Vagina (tissue), 2 donors: ENCODE measurements around the gene SPATA24. TPM values are rescaled to one million over a fixed set of nuclear protein-coding genes. Genes with fewer than 3 reads are reported as not detected.

Source experiments
- DNase-seq, 2 donors: peaks; one replicate each; pipeline ENCODE4 v3.0.0-alpha.2; 2017; ENCODE audit errors: extremely low spot score in 2 of 2
- H3K27ac ChIP-seq: fragments of 200-600 bp; sonication (generic); one replicate; pipeline ENCODE4 v1.5.1; 2019
- H3K27me3 ChIP-seq: fragments of 200-600 bp; sonication (generic); one replicate; pipeline ENCODE4 v1.5.1; 2019
- H3K36me3 ChIP-seq, 2 donors: fragments of 200-600 bp; sonication (generic); one replicate each; pipeline ENCODE4 v1.5.1; 2017 to 2019
- H3K4me1 ChIP-seq: fragments of 200-600 bp; sonication (generic); one replicate; pipeline ENCODE4 v1.5.1; 2019
- H3K4me3 ChIP-seq, 2 donors: fragments of 200-600 bp; sonication (generic); 1 replicate in 1 of 2; 2 replicates in 1 of 2; pipeline ENCODE4 v1.5.1; 2016 to 2019
- H3K9me3 ChIP-seq: fragments of 200-600 bp; sonication (generic); one replicate; pipeline ENCODE4 v1.5.1; 2019
- CTCF ChIP-seq, 3 experiments: fragments of 450-650 bp in 2 of 3; fragments of 200-600 bp in 1 of 3; sonication (generic) in 1 of 3; IDR thresholded peaks; one replicate each; pipeline ENCODE4 v1.5.1; 2017 to 2019; ENCODE audit warnings: antibody characterized with exemption in 3 of 3, mild to moderate bottlenecking in 2 of 3, moderate library complexity in 2 of 3
- POLR2A ChIP-seq, 2 donors: fragments of 450-650 bp; IDR thresholded peaks; one replicate each; pipeline ENCODE4 v1.6.1; 2017; ENCODE audit warnings: antibody characterized with exemption in 2 of 2, mild to moderate bottlenecking in 2 of 2, moderate library complexity in 2 of 2
- POLR2AphosphoS5 ChIP-seq, 2 donors: sonication (generic); formaldehyde crosslinking; IDR thresholded peaks; one replicate each; pipeline ENCODE4 v1.9.0; 2017; ENCODE audit warnings: antibody characterized with exemption in 2 of 2, mild to moderate bottlenecking in 2 of 2, low read depth in 1 of 2; ENCODE audit not compliant: insufficient read depth in 1 of 2
- intact Hi-C: fragments of 100-400 bp; cut with DNase I; formaldehyde crosslinking; loops from one replicate; pipeline ENCODE4 v1.15.1; 2023
- total RNA-seq: library from RNA; depleted of rRNA; stranded (reverse); fragments of >200 nt; gene quantifications from one replicate; pipeline ENCODE4 v1.2.3, GENCODE V29; 2016

The SPATA24 gene
- total RNA-seq, 1 donor from 2014 or later = 12.3 TPM

DNA sequence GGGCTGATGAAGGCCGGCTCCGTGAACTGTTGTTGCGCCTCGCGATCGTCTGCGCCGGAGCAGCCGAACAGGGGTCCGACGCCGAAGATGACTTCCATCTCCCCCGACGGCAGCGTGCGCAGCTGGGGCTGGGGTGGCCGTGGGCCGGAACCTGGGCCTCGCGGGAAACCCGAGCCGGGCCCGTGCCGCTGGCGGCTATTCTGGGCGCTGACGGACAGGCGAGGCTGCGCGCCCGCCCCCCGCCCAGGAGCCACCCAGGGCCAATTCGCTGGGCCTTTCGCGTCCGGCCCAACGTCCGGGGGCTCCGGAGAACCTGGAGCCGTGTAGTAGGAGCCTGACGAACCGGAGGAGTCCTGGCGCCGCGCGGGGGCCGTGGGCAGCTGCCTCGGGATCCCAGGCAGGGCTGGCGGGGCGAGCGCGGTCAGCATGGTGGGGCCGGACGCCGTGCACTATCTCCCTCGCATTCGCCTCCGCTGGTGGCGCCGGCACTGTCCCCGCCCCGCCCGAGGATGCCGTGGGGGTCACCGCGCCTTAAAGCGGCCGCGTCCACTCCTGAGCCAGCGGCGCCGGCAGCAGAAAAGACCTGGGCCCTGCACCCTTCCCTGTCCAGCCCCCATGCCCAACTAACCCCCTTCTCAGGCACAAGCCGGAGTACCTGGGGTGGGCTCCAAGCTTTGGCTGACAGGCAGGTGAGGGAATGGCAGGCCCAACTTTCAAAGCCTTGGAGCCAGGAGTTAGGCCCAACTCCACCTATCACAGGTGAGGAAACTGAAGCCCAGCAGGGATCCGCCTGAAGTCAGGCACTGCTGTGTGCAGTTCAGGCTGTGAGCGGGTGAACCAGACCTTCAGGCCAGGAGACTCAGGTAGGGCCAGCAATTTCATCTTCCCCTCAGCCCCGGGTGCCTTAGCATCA lies 9.0 kb downstream of the SPATA24 start, which contains the start of gene PROB1:
Gene PROB1, minus strand, starts transcription at position 451 of the 913 bp plus-strand sequence. Its CDS starts 23 bp downstream, at position 428.
- Histone ChIP-seq H3K36me3 (no peaks in the 10 kb centered on the region), H3K9me3 (no peaks in the 10 kb centered on the region), H3K4me3 (peak within 1 kb of the TSS; percentile 47 to 58), H3K27ac (peak within 1 kb of the TSS; percentile 43), H3K27me3 (peaks cover 5% of the 10 kb centered on the region), H3K4me1 (peaks cover 36% of the 10 kb centered on the region)
- intact Hi-C loops = no loop called here
- peak in 1 of 2 donors; percentile 91 for DNase-seq
- TF ChIP-seq CTCF (IDR thresholded peaks at IDR 0.05) = no peak
- TF ChIP-seq POLR2AphosphoS5 (IDR thresholded peaks at IDR 0.05; ENCODE audit: insufficient read depth in 1 of 2, low read depth in 1 of 2) = peak in 1 of 2 donors; percentile 44

DNA sequence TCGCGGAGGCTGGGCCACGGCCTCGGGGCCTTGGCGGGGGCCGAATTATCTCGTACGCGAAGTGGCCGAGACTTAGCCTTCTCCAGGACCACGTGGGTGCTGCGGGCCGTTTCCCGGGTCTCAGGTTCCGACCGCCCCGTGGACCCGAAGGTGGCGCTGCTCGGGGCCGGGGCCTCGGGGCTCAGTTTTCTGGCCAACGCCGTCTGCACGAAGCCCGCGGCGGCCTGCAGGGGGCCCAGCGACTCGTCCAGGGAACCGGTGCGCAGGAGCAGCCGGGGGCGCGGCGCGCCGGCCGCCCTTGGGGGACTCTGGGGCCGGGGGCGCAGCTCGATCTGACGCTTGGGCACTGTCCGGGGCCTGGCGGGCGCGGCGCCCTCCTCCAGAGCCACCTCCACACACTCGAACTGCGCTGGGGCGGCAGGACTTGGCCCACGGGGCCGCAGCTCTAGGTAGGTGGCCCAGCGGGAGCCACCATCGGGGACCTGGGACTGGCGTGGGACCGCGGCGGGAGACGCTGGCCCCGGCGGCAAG lies 9.7 kb downstream of the SPATA24 start:
- intact Hi-C loops = no loop called here
- no peak for DNase-seq
- Histone ChIP-seq H3K4me1 (peaks cover 36% of the 10 kb centered on the region), H3K27me3 (peaks cover 5% of the 10 kb centered on the region), H3K27ac (peak overlapping the region; percentile 43), H3K9me3 (no peaks in the 10 kb centered on the region), H3K4me3 (peak overlapping the region; percentile 47 to 58), H3K36me3 (no peaks in the 10 kb centered on the region)
- peak in 1 of 3 experiments; percentile 29 for TF ChIP-seq CTCF (IDR thresholded peaks at IDR 0.05)
- TF ChIP-seq POLR2AphosphoS5 (IDR thresholded peaks at IDR 0.05; ENCODE audit: insufficient read depth in 1 of 2, low read depth in 1 of 2) = no peak
- TF ChIP-seq POLR2A (IDR thresholded peaks at IDR 0.05) = no peak

GRCh38 chr5:139393497-139394122 lies 10.3 kb downstream of the SPATA24 start:
- no peaks in the 10 kb centered on the region for H3K9me3 ChIP-seq
- no peaks in the 10 kb centered on the region for H3K36me3 ChIP-seq
- peaks cover 5% of the 10 kb centered on the region for H3K27me3 ChIP-seq
- TF ChIP-seq POLR2A (IDR thresholded peaks at IDR 0.05) (no peak), CTCF (IDR thresholded peaks at IDR 0.05) (no peak), POLR2AphosphoS5 (IDR thresholded peaks at IDR 0.05; ENCODE audit: insufficient read depth in 1 of 2, low read depth in 1 of 2) (no peak)
- peaks cover 36% of the 10 kb centered on the region for H3K4me1 ChIP-seq
- intact Hi-C loops = no loop called here
- no peak for DNase-seq
- H3K27ac ChIP-seq = peak overlapping the region; percentile 43
- H3K4me3 ChIP-seq = peak overlapping the region; percentile 47 to 58

- no peak for DNase-seq
- H3K36me3 ChIP-seq = no peaks in the 10 kb centered on the region
- intact Hi-C loops = no loop called here
- peak overlapping the region; percentile 18 for H3K27ac ChIP-seq
- peaks cover 43% of the 10 kb centered on the region for H3K4me1 ChIP-seq
- no peak for TF ChIP-seq POLR2A (IDR thresholded peaks at IDR 0.05)
- TF ChIP-seq CTCF (IDR thresholded peaks at IDR 0.05) = peak in 2 of 3 experiments; percentile 36 to 39
- H3K4me3 ChIP-seq = peak overlapping the region; percentile 47 to 58
- no peaks in the 10 kb centered on the region for H3K9me3 ChIP-seq
- peaks cover 5% of the 10 kb centered on the region for H3K27me3 ChIP-seq
Measured at GRCh38 chr5:139392678-139393496, 11.0 kb downstream of the SPATA24 start.
